WTC11 (cell line): Measurements from ENCODE around the gene NEBL. TPM values are rescaled to one million over a fixed set of nuclear protein-coding genes. Genes with fewer than 3 reads are reported as not detected.

Experiments used
- ATAC-seq: fragments of 200-7000 bp; cut with Tn5 transposase; 2 replicates; pipeline ENCODE4 v1.10.0; 2021; ENCODE audit warnings: mild to moderate bottlenecking, moderate library complexity
- CTCF ChIA-PET: fragments of 300-600 bp; sonication (Branson Sonifier 250); formaldehyde crosslinking; loops from one replicate; lab custom pipeline; 2021; ENCODE audit warnings: antibody characterized with exemption; lab: Charles Lee
- POLR2A ChIA-PET: fragments of 350-600 bp; sonication (Branson Sonifier 250); formaldehyde crosslinking; loops from one replicate; lab custom pipeline; 2021; ENCODE audit warnings: antibody characterized with exemption; lab: Charles Lee
- DNase-seq: peaks from one replicate; pipeline ENCODE4 v3.0.0; 2021; ENCODE audit warnings: low spot score
- H3K27ac Mint-ChIP-seq: 2 replicates; pipeline ENCODE4 v1.8.0; 2021; ENCODE audit warnings: mixed read lengths
- H3K27me3 Mint-ChIP-seq: 2 replicates; pipeline ENCODE4 v1.8.0; 2021; ENCODE audit warnings: low read depth, mild to moderate bottlenecking, moderate library complexity, mixed read lengths
- H3K36me3 Mint-ChIP-seq: 2 replicates; pipeline ENCODE4 v1.8.0; 2021; ENCODE audit warnings: mixed read lengths
- H3K4me1 Mint-ChIP-seq: 2 replicates; pipeline ENCODE4 v1.8.0; 2022; ENCODE audit warnings: mixed read lengths
- H3K4me3 Mint-ChIP-seq: 2 replicates; pipeline ENCODE4 v1.8.0; 2021; ENCODE audit warnings: mild to moderate bottlenecking, moderate library complexity, mixed read lengths
- H3K9me3 Mint-ChIP-seq: 2 replicates; pipeline ENCODE4 v1.8.0; 2021; ENCODE audit warnings: mixed read lengths
- ATF1 ChIP-seq: sonication (generic); formaldehyde crosslinking; IDR thresholded peaks from 2 replicates; pipeline ENCODE4 v1.8.1; 2023; ENCODE audit warnings: mild to moderate bottlenecking, moderate library complexity, missing genetic modification reagents
- E2F4 ChIP-seq: sonication (generic); formaldehyde crosslinking; IDR thresholded peaks from 2 replicates; pipeline ENCODE4 v1.8.1; 2022; ENCODE audit warnings: low read depth, mild to moderate bottlenecking, moderate library complexity, missing genetic modification reagents, borderline replicate concordance
- FOXJ3 ChIP-seq: sonication (generic); formaldehyde crosslinking; IDR thresholded peaks from 2 replicates; pipeline ENCODE4 v1.9.0; 2021; ENCODE audit warnings: missing genetic modification reagents, mild to moderate bottlenecking, borderline replicate concordance
- FOXK1 ChIP-seq: sonication (generic); formaldehyde crosslinking; IDR thresholded peaks from 2 replicates; pipeline ENCODE4 v1.8.0; 2022; ENCODE audit warnings: mild to moderate bottlenecking, moderate library complexity, missing genetic modification reagents
- FOXP1 ChIP-seq: sonication (generic); formaldehyde crosslinking; IDR thresholded peaks from 2 replicates; pipeline ENCODE4 v1.8.0; 2022; ENCODE audit warnings: missing genetic modification reagents, mild to moderate bottlenecking, moderate library complexity, borderline replicate concordance
- GRHL2 ChIP-seq: fragments of 250-450 bp; sonication (Bioruptor Pico); IDR thresholded peaks from 2 replicates; pipeline ENCODE4 v1.8.0; 2022; ENCODE audit warnings: mild to moderate bottlenecking, moderate library complexity; ENCODE audit not compliant: insufficient replicate concordance, severe bottlenecking
- IRF2 ChIP-seq: sonication (generic); formaldehyde crosslinking; IDR thresholded peaks from 2 replicates; pipeline ENCODE4 v1.8.0; 2022; ENCODE audit warnings: low read depth, missing genetic modification reagents, borderline replicate concordance
- MAX ChIP-seq: sonication (generic); formaldehyde crosslinking; IDR thresholded peaks from 2 replicates; pipeline ENCODE4 v1.8.0; 2022; ENCODE audit warnings: mild to moderate bottlenecking, missing genetic modification reagents
- MYBL2 ChIP-seq: sonication (generic); formaldehyde crosslinking; IDR thresholded peaks from 2 replicates; pipeline ENCODE4 v1.8.1; 2023; ENCODE audit warnings: mild to moderate bottlenecking, moderate library complexity, missing genetic modification reagents
- NFE2L1 ChIP-seq: sonication (generic); formaldehyde crosslinking; IDR thresholded peaks from 2 replicates; pipeline ENCODE4 v1.8.1; 2023; ENCODE audit warnings: missing genetic modification reagents
- USF2 ChIP-seq: sonication (generic); formaldehyde crosslinking; IDR thresholded peaks from 2 replicates; pipeline ENCODE4 v1.8.1; 2023; ENCODE audit warnings: mild to moderate bottlenecking, missing genetic modification reagents, moderate library complexity
- ZMAT4 ChIP-seq: fragments of 250-450 bp; sonication (Bioruptor Pico); IDR thresholded peaks from 2 replicates; pipeline ENCODE4 v1.9.0; 2021; ENCODE audit warnings: mild to moderate bottlenecking
- ZNF121 ChIP-seq: sonication (generic); formaldehyde crosslinking; IDR thresholded peaks from 2 replicates; pipeline ENCODE4 v1.8.0; 2023; ENCODE audit warnings: missing genetic modification reagents
- ZNF396 ChIP-seq: fragments of 250-450 bp; sonication (Bioruptor Pico); IDR thresholded peaks from 2 replicates; pipeline ENCODE4 v1.8.0; 2021; ENCODE audit warnings: mild to moderate bottlenecking, moderate library complexity, borderline replicate concordance
- ZNF416 ChIP-seq: fragments of 250-450 bp; sonication (Bioruptor Pico); IDR thresholded peaks from 2 replicates; pipeline ENCODE4 v1.9.0; 2021; ENCODE audit warnings: mild to moderate bottlenecking, inconsistent platforms
- ZNF671 ChIP-seq: fragments of 250-450 bp; sonication (Bioruptor Pico); IDR thresholded peaks from 2 replicates; pipeline ENCODE4 v1.8.0; 2021; ENCODE audit warnings: mild to moderate bottlenecking
- total RNA-seq: library from RNA; stranded (reverse); gene quantifications from 3 replicates; pipeline ENCODE4 v1.2.3, GENCODE V29; 2021
- TF ChIP-seq, protein P1 (sequence below): fragments of 250-450 bp; sonication (Bioruptor Pico); IDR thresholded peaks from 2 replicates; pipeline ENCODE4 v1.9.0; 2021; ENCODE audit warnings: moderate library complexity, mild to moderate bottlenecking, inconsistent platforms, borderline replicate concordance
- TF ChIP-seq, protein P2 (sequence below): sonication (generic); formaldehyde crosslinking; conservative IDR thresholded peaks from 2 replicates; pipeline ENCODE4 v1.8.1; 2022; ENCODE audit warnings: mild to moderate bottlenecking, missing genetic modification reagents
- TF ChIP-seq, protein P3 (sequence below): sonication (generic); formaldehyde crosslinking; IDR thresholded peaks from 2 replicates; pipeline ENCODE4 v1.8.0; 2023; ENCODE audit warnings: missing genetic modification reagents, mild to moderate bottlenecking, borderline replicate concordance
- TF ChIP-seq, protein P4 (sequence below): fragments of 250-450 bp; sonication (Bioruptor Pico); IDR thresholded peaks from 2 replicates; pipeline ENCODE4 v2.1.2; 2022; ENCODE audit warnings: mild to moderate bottlenecking, moderate library complexity
- TF ChIP-seq, protein P5 (sequence below): sonication (generic); formaldehyde crosslinking; IDR thresholded peaks from 2 replicates; pipeline ENCODE4 v1.8.0; 2022; ENCODE audit warnings: missing genetic modification reagents

The NEBL gene
- total RNA-seq, 1 experiment from 2014 or later = 8.9 TPM

DNA sequence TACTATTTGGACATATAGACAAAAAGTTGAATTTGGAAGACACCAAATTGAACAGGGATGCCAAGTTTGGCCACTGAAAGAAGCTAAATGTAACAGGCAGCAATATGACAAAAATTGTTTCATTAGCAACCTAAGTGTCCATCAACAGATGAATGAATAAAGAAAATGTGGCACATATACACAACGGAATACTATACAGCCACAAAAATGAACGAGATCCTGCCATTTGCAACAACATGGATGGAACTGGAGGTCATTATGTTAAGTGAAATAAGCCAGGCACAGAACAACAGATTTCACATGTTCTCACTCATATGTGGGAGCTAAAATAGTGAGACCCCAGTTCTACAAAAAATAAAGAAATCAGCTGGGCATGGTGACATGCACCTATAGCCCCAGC is 43.8 kb downstream of the NEBL start:
- Mint-ChIP-seq H3K36me3 (peaks cover 25% of the 10 kb centered on the region), H3K4me1 (no peaks in the 10 kb centered on the region), H3K27ac (no peak overlapping the region), H3K4me3 (no peak overlapping the region), H3K9me3 (peaks cover 26% of the 10 kb centered on the region), H3K27me3 (peaks cover 2% of the 10 kb centered on the region; the same call in 1 of the 2 replicates)
- no peak for ATAC-seq
- no peak for DNase-seq
- ChIA-PET CTCF (no interaction called here), POLR2A (no interaction called here)
- TF ChIP-seq USF2 (CRISPR knock-in tag) (no peak), MAX (CRISPR knock-in tag) (no peak), ZNF416 (CRISPR knock-in tag) (no peak), E2F4 (CRISPR knock-in tag) (no peak), NFE2L1 (CRISPR knock-in tag) (no peak), ATF1 (CRISPR knock-in tag) (no peak), FOXP1 (no peak), MYBL2 (no peak), FOXK1 (no peak)
- TF ChIP-seq, protein P1, sequence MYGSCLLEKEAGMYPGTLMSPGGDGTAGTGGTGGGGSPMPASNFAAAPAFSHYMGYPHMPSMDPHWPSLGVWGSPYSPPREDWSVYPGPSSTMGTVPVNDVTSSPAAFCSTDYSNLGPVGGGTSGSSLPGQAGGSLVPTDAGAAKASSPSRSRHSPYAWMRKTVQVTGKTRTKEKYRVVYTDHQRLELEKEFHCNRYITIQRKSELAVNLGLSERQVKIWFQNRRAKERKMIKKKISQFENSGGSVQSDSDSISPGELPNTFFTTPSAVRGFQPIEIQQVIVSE (CRISPR knock-in tag) = no peak
- TF ChIP-seq, protein P2, sequence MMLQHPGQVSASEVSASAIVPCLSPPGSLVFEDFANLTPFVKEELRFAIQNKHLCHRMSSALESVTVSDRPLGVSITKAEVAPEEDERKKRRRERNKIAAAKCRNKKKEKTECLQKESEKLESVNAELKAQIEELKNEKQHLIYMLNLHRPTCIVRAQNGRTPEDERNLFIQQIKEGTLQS (CRISPR knock-in tag) = no peak
- TF ChIP-seq, protein P3, sequence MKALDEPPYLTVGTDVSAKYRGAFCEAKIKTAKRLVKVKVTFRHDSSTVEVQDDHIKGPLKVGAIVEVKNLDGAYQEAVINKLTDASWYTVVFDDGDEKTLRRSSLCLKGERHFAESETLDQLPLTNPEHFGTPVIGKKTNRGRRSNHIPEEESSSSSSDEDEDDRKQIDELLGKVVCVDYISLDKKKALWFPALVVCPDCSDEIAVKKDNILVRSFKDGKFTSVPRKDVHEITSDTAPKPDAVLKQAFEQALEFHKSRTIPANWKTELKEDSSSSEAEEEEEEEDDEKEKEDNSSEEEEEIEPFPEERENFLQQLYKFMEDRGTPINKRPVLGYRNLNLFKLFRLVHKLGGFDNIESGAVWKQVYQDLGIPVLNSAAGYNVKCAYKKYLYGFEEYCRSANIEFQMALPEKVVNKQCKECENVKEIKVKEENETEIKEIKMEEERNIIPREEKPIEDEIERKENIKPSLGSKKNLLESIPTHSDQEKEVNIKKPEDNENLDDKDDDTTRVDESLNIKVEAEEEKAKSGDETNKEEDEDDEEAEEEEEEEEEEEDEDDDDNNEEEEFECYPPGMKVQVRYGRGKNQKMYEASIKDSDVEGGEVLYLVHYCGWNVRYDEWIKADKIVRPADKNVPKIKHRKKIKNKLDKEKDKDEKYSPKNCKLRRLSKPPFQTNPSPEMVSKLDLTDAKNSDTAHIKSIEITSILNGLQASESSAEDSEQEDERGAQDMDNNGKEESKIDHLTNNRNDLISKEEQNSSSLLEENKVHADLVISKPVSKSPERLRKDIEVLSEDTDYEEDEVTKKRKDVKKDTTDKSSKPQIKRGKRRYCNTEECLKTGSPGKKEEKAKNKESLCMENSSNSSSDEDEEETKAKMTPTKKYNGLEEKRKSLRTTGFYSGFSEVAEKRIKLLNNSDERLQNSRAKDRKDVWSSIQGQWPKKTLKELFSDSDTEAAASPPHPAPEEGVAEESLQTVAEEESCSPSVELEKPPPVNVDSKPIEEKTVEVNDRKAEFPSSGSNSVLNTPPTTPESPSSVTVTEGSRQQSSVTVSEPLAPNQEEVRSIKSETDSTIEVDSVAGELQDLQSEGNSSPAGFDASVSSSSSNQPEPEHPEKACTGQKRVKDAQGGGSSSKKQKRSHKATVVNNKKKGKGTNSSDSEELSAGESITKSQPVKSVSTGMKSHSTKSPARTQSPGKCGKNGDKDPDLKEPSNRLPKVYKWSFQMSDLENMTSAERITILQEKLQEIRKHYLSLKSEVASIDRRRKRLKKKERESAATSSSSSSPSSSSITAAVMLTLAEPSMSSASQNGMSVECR (CRISPR knock-in tag) = no peak
- TF ChIP-seq, all 79 proteins: peak for 0

DNA sequence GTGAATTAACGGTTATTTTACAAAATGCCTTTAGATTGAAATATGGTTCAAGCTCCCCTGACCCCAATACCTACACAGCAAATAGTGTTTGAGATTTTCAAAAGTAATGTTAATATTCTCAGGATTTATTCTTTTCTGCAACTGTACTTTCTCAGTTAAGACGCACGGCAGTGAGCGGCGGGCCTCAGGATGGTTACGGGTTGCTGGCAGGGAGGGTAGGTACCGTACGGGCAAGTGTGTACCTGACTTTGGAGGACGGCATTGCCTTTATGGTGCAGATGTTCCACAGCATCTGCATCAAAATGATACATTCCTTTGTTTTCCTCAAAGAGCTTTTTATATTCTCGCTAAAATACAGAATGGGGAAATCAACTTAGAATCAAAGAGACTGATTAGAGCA is 44.8 kb downstream of the NEBL start:
- ChIA-PET POLR2A (no interaction called here), CTCF (interaction anchor here (0.6 kb wide), 1 partner anchor 1247 kb away, joined by 3 read pairs; no protein-coding TSS in a partner anchor)
- peaks cover 27% of the 10 kb centered on the region for H3K9me3 Mint-ChIP-seq
- ATAC-seq (no peak), DNase-seq (no peak)
- H3K27me3 Mint-ChIP-seq = peaks cover 2% of the 10 kb centered on the region; the same call in 1 of the 2 replicates
- H3K4me3 Mint-ChIP-seq = no peak overlapping the region
- H3K36me3 Mint-ChIP-seq = peaks cover 26% of the 10 kb centered on the region
- no peak overlapping the region for H3K27ac Mint-ChIP-seq
- no peaks in the 10 kb centered on the region for H3K4me1 Mint-ChIP-seq
- TF ChIP-seq, protein P1 (CRISPR knock-in tag) = no peak
- TF ChIP-seq GRHL2 (CRISPR knock-in tag) = no peak
- TF ChIP-seq ZNF121 = no peak
- TF ChIP-seq ZNF671 (CRISPR knock-in tag) = no peak
- TF ChIP-seq, protein P4, sequence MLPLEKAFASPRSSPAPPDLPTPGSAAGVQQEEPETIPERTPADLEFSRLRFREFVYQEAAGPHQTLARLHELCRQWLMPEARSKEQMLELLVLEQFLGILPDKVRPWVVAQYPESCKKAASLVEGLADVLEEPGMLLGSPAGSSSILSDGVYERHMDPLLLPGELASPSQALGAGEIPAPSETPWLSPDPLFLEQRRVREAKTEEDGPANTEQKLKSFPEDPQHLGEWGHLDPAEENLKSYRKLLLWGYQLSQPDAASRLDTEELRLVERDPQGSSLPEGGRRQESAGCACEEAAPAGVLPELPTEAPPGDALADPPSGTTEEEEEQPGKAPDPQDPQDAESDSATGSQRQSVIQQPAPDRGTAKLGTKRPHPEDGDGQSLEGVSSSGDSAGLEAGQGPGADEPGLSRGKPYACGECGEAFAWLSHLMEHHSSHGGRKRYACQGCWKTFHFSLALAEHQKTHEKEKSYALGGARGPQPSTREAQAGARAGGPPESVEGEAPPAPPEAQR (CRISPR knock-in tag) = no peak
- TF ChIP-seq IRF2 (CRISPR knock-in tag) = no peak
- TF ChIP-seq FOXJ3 (CRISPR knock-in tag) = no peak
- TF ChIP-seq ZNF396 = no peak
- no peak for TF ChIP-seq ZMAT4 (CRISPR knock-in tag)
- TF ChIP-seq, protein P5, sequence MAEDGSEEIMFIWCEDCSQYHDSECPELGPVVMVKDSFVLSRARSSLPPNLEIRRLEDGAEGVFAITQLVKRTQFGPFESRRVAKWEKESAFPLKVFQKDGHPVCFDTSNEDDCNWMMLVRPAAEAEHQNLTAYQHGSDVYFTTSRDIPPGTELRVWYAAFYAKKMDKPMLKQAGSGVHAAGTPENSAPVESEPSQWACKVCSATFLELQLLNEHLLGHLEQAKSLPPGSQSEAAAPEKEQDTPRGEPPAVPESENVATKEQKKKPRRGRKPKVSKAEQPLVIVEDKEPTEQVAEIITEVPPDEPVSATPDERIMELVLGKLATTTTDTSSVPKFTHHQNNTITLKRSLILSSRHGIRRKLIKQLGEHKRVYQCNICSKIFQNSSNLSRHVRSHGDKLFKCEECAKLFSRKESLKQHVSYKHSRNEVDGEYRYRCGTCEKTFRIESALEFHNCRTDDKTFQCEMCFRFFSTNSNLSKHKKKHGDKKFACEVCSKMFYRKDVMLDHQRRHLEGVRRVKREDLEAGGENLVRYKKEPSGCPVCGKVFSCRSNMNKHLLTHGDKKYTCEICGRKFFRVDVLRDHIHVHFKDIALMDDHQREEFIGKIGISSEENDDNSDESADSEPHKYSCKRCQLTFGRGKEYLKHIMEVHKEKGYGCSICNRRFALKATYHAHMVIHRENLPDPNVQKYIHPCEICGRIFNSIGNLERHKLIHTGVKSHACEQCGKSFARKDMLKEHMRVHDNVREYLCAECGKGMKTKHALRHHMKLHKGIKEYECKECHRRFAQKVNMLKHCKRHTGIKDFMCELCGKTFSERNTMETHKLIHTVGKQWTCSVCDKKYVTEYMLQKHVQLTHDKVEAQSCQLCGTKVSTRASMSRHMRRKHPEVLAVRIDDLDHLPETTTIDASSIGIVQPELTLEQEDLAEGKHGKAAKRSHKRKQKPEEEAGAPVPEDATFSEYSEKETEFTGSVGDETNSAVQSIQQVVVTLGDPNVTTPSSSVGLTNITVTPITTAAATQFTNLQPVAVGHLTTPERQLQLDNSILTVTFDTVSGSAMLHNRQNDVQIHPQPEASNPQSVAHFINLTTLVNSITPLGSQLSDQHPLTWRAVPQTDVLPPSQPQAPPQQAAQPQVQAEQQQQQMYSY (CRISPR knock-in tag) = no peak
- no peak for TF ChIP-seq FOXP1
